ENCODE measurements around the gene VPS33A. TPM values are rescaled to one million over a fixed set of nuclear protein-coding genes. Genes with fewer than 3 reads are reported as not detected.

VPS33A gene
- 10 to 100 TPM; 12.6 to 23.6 (median 19.2) TPM for total RNA-seq

- peak; percentile 67 to 98 for TF ChIP-seq EP300 (IDR thresholded peaks at IDR 0.05)
- peak in 1 of 2 donors; percentile 46 for TF ChIP-seq POLR2A (IDR thresholded peaks at IDR 0.05)
- TF ChIP-seq CTCF (IDR thresholded peaks at IDR 0.05) = peak in 1 of 5 experiments; percentile 40
- Histone ChIP-seq H3K4me1 (peaks cover 0 to 29% (median 7%) of the 10 kb centered on the region in 4 donors), H3K9me3 (no peaks in the 10 kb centered on the region), H3K4me3 (peak within 1 kb of the TSS; percentile 62 to 97 (median 82)), H3K27me3 (no peaks in the 10 kb centered on the region), H3K36me3 (peaks cover 0 to 33% (median 11%) of the 10 kb centered on the region in 3 donors), H3K27ac (peak within 1 kb of the TSS; percentile 43 to 92 (median 86))
- WGBS, 2 donors = 1% methylated on average over 43 to 44 of the region's 56 CpGs
- peak; percentile 94 to 95 for DNase-seq (ENCODE audit: low spot score in 2 of 2)
Observed at GRCh38 chr12:122266230-122266901, at the start of gene VPS33A. Gene VPS33A, minus strand, starts transcription at chr12:122266494. Its CDS starts 86 bp downstream, at chr12:122266408.

GRCh38 chr12:122312926-122313325 lies 46.6 kb upstream of the VPS33A start:
- no peak overlapping the region for H3K27ac ChIP-seq
- peaks cover 0 to 91% (median 11%) of the 10 kb centered on the region in 3 donors for H3K36me3 ChIP-seq

DNA sequence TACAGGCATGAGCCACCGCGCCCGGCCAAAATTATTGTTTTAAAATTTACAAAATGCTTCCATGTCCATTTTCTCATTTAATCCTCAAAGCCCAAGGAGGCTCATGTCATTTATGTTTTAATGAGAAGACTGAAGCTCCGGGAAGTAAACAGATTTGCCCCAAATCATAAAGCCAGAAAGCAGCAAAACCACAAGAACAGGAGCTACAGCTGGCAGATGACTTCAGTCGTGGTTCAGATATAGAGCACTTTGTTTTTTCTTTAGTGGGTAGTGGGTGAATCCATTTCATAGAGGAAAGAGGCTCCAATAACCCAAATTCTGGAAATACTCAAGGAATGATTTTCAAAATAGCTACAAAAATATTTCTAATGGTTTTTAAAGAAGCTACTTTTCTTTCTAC lies 45.4 kb upstream of the VPS33A start:
- TF ChIP-seq CTCF (IDR thresholded peaks at IDR 0.05) = no peak
- TF ChIP-seq POLR2A (IDR thresholded peaks at IDR 0.05) = no peak
- no peak for TF ChIP-seq EP300 (IDR thresholded peaks at IDR 0.05)
- Histone ChIP-seq H3K4me3 (no peak overlapping the region), H3K36me3 (peaks cover 0 to 88% (median 11%) of the 10 kb centered on the region in 3 donors), H3K27me3 (no peaks in the 10 kb centered on the region), H3K27ac (no peak overlapping the region), H3K9me3 (no peaks in the 10 kb centered on the region), H3K4me1 (no peaks in the 10 kb centered on the region)
- 91 to 93% methylated on average over 5 of the region's 5 CpGs for WGBS, 2 donors
- DNase-seq (ENCODE audit: low spot score in 2 of 2) = no peak

More at GRCh38 chr12:122312926-122313325, 46.6 kb upstream of the VPS33A start:
- H3K27me3 ChIP-seq = no peaks in the 10 kb centered on the region
- no peaks in the 10 kb centered on the region for H3K4me1 ChIP-seq
- no peak for DNase-seq (ENCODE audit: low spot score in 2 of 2)
- no peaks in the 10 kb centered on the region for H3K9me3 ChIP-seq
- no peak overlapping the region for H3K4me3 ChIP-seq
- WGBS, 2 donors = 92 to 93% methylated on average over 5 of the region's 5 CpGs
- TF ChIP-seq CTCF (IDR thresholded peaks at IDR 0.05) (no peak), EP300 (IDR thresholded peaks at IDR 0.05) (no peak), POLR2A (IDR thresholded peaks at IDR 0.05) (no peak)

GRCh38 chr12:122310626-122311333 lies 44.5 kb upstream of the VPS33A start:
- TF ChIP-seq EP300 (IDR thresholded peaks at IDR 0.05) = no peak
- no peak for TF ChIP-seq CTCF (IDR thresholded peaks at IDR 0.05)
- TF ChIP-seq POLR2A (IDR thresholded peaks at IDR 0.05) = no peak
- Histone ChIP-seq H3K4me1 (no peaks in the 10 kb centered on the region), H3K36me3 (peaks cover 0 to 87% (median 3%) of the 10 kb centered on the region in 3 donors), H3K4me3 (no peak overlapping the region), H3K27ac (no peak overlapping the region), H3K27me3 (no peaks in the 10 kb centered on the region), H3K9me3 (no peaks in the 10 kb centered on the region)
- no peak for DNase-seq (ENCODE audit: low spot score in 2 of 2)
- 76 to 87% methylated on average over 3 of the region's 3 CpGs for WGBS, 2 donors
